ENCODE data around the gene SEMA3E. TPM values are rescaled to one million over a fixed set of nuclear protein-coding genes. Genes with fewer than 3 reads are reported as not detected.

SEMA3E gene
- total RNA-seq (2022; extraction: Qiagen RNA extraction; ENCODE audit: low read depth), result 2.1 to 2.9 TPM (median 2.7 TPM) in 5 replicates

DNA sequence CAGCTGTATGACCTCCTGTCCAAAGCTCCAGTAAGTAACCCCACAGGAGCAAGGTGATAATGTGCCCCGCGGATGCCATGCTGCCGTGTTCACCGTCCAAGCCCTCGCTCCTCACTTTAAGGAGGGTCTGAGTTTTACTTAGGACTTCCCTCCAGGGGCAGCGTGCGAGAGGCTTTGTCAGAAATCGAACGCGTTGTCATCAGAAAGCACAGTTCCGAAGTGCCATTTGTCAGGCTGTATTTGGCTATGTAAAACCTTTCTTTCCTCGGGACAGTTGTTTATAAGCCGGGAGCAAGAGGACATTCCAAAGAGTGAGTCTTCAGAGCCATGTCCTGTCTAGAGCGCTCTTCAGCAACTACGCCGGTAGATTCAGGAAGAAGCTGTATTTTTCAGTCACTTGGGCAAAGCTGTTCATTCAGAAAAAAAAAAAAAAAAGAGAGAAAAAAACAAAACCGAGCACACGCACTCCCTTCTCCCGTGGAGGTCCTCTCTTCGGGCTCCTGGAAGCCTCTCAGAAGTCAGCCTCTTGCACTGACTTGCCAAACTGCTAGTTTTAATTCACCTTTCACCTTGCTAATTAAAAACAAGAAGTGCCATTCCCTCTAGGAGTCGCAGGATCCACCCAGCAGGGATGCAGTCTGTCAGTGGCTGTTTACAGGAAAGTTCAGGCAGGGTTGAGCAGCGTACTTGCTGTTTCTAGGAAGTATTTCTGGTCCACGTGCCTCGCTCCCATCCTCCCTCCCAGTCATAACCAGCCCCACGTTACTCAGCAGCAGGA is at the start of gene SEMA3E:
SEMA3E (minus strand) TSS at position 676 of the 778 bp plus-strand sequence.

All from A549 treated with RU486 at 1 μM for 4 hours (cell line).